HepG2 (cell line): ENCODE results near the gene SLC25A28. TPM values are rescaled to one million over a fixed set of nuclear protein-coding genes. Genes with fewer than 3 reads are reported as not detected.

ENCODE experiments used
- AKAP8 ChIP-seq: sonication (generic); formaldehyde crosslinking; IDR thresholded peaks from 2 replicates; pipeline ENCODE4 v1.5.1; 2020; ENCODE audit warnings: mild to moderate bottlenecking, missing genetic modification reagents
- CREBL2 ChIP-seq: sonication (generic); formaldehyde crosslinking; IDR thresholded peaks from 2 replicates; pipeline ENCODE4 v1.8.1; 2023; ENCODE audit warnings: missing genetic modification reagents, mild to moderate bottlenecking, borderline replicate concordance
- ERF ChIP-seq: IDR thresholded peaks from 2 replicates; pipeline ENCODE4 v1.6.1; 2018; ENCODE audit warnings: missing biosample characterization, missing genetic modification reagents
- EZH2 ChIP-seq: conservative IDR thresholded peaks from 2 replicates; pipeline ENCODE4 v1.6.1; 2012; ENCODE audit warnings: mild to moderate bottlenecking, low read depth, low read length, moderate library complexity
- FOXK1 ChIP-seq: sonication (generic); formaldehyde crosslinking; IDR thresholded peaks from 2 replicates; pipeline ENCODE4 v1.4.0; 2020; ENCODE audit warnings: low read depth, missing genetic modification reagents, borderline replicate concordance
- GABPB1 ChIP-seq: IDR thresholded peaks from 2 replicates; pipeline ENCODE4 v1.6.1; 2016; ENCODE audit warnings: mild to moderate bottlenecking, missing genetic modification reagents, moderate library complexity, missing compliant biosample characterization
- MBNL3 ChIP-seq: fragments of 250-450 bp; sonication (Bioruptor Pico); conservative IDR thresholded peaks from 2 replicates; pipeline ENCODE4 v1.8.0; 2022; ENCODE audit warnings: mild to moderate bottlenecking, inconsistent platforms
- RAD21 ChIP-seq: fragments of 450-650 bp; formaldehyde crosslinking; IDR thresholded peaks from 2 replicates; pipeline ENCODE4 v1.5.0; 2020; ENCODE audit warnings: mild to moderate bottlenecking
- UBTF ChIP-seq: sonication (generic); formaldehyde crosslinking; IDR thresholded peaks from 2 replicates; pipeline ENCODE4 v1.4.0; 2020; ENCODE audit warnings: mild to moderate bottlenecking, missing genetic modification reagents
- ZBTB2 ChIP-seq: sonication (generic); formaldehyde crosslinking; IDR thresholded peaks from 2 replicates; pipeline ENCODE4 v1.8.0; 2022; ENCODE audit warnings: low read depth, missing genetic modification reagents
- ZBTB40 ChIP-seq, 2 experiments: fragments of 450-650 bp in 1 of 2; sonication (generic) in 1 of 2; formaldehyde crosslinking in 1 of 2; IDR thresholded peaks; 2 replicates each; pipeline versions ENCODE4 v1.6.1 to v1.8.0; 2016 to 2022; ENCODE audit warnings: antibody characterized with exemption in 1 of 2, mild to moderate bottlenecking in 1 of 2, missing genetic modification reagents in 1 of 2
- ZFP91 ChIP-seq: sonication (generic); formaldehyde crosslinking; IDR thresholded peaks from 2 replicates; pipeline ENCODE4 v1.9.0; 2022; ENCODE audit warnings: missing genetic modification reagents, mild to moderate bottlenecking, borderline replicate concordance
- ZNF75D ChIP-seq: sonication (generic); formaldehyde crosslinking; IDR thresholded peaks from 2 replicates; pipeline ENCODE4 v1.8.1; 2023; ENCODE audit warnings: missing genetic modification reagents, mild to moderate bottlenecking, borderline replicate concordance
- ZNF841 ChIP-seq: sonication (generic); formaldehyde crosslinking; IDR thresholded peaks from 2 replicates; pipeline ENCODE4 v1.8.1; 2023; ENCODE audit warnings: missing genetic modification reagents, borderline replicate concordance
- ZZZ3 ChIP-seq: sonication (generic); formaldehyde crosslinking; IDR thresholded peaks from 2 replicates; pipeline ENCODE4 v1.4.0; 2020; ENCODE audit warnings: missing genetic modification reagents, mild to moderate bottlenecking, borderline replicate concordance
- polyA plus RNA-seq, 8 experiments: library from polyadenylated mRNA; depleted of rRNA in 3 of 8; stranded (reverse) in 7 of 8; unstranded in 1 of 8; fragments of >200 nt; fragmentation: Illumina TruSeq in 4 of 8; extraction: Trizol in 4 of 8; gene quantifications; 2 replicates each; pipeline versions ENCODE4 v1.2.1 to v1.2.3, GENCODE V29; 2011 to 2016; ENCODE audit warnings: low read depth in 4 of 8, missing spikeins in 1 of 8, mixed read lengths in 1 of 8; ENCODE audit not compliant: insufficient read depth in 1 of 8
- total RNA-seq, 5 experiments: library from RNA; depleted of rRNA; stranded (reverse); fragments of >200 nt; fragmentation: Illumina TruSeq; extraction: Trizol; gene quantifications; 2 replicates each; pipeline ENCODE4 v1.2.3, GENCODE V29; 2016; ENCODE audit warnings: low read depth in 1 of 5

The SLC25A28 gene
- total and polyA plus RNA-seq, 2 of the 13 experiments (the other 11 are each of a cell fraction or from before 2014, with no cell fraction given), result 15.2 to 41.0 TPM

- no peak for TF ChIP-seq AKAP8
- TF ChIP-seq GABPB1 (CRISPR knock-in tag), result no peak
- no peak for TF ChIP-seq CREBL2
- no peak for TF ChIP-seq ERF (CRISPR knock-in tag)
- TF ChIP-seq ZNF841 (CRISPR knock-in tag), result no peak
- no peak for TF ChIP-seq ZZZ3 (CRISPR knock-in tag)
- no peak for TF ChIP-seq EZH2
- no peak for TF ChIP-seq ZFP91 (CRISPR knock-in tag)
- TF ChIP-seq ZBTB2 (CRISPR knock-in tag), result no peak
- TF ChIP-seq ZBTB40 (IDR thresholded peaks at IDR 0.05), result no peak
- TF ChIP-seq ZBTB40 (CRISPR knock-in tag; IDR thresholded peaks at IDR 0.05), result no peak
- no peak for TF ChIP-seq MBNL3 (CRISPR knock-in tag)
- TF ChIP-seq ZNF75D (CRISPR knock-in tag), result no peak
- no peak for TF ChIP-seq FOXK1 (CRISPR knock-in tag)
- no peak for TF ChIP-seq RAD21 (CRISPR knock-in tag)
- no peak for TF ChIP-seq UBTF (CRISPR knock-in tag)
Measured at GRCh38 chr10:99609186-99609585, 11.1 kb downstream of the SLC25A28 start (continued).
